ENCODE data around the gene ALS2CL. TPM values are rescaled to one million over a fixed set of nuclear protein-coding genes. Genes with fewer than 3 reads are reported as not detected.

ALS2CL gene
- total RNA-seq, 1 experiment from 2014 or later: 67.5 TPM

- H3K27me3 ChIP-seq (ENCODE audit: insufficient read depth, low read depth): no peaks in the 10 kb centered on the region
- H4K20me1 ChIP-seq (ENCODE audit: insufficient read depth): no peaks in the 10 kb centered on the region
- no peaks in the 10 kb centered on the region for H3K36me3 ChIP-seq (ENCODE audit: low read depth)
- no peak overlapping the region for H3K4me3 ChIP-seq
- CTCF ChIA-PET: interaction anchor here (0.6 kb wide), 1 partner anchor 249 kb away, joined by 3 read pairs; no protein-coding TSS in a partner anchor
- TF ChIP-seq EZH2 (IDR thresholded peaks at IDR 0.05; ENCODE audit: low read depth) (no peak), CTCF (conservative IDR thresholded peaks at IDR 0.05) (no peak)
- no peaks in the 10 kb centered on the region for H3K79me2 ChIP-seq (ENCODE audit: low read depth)
- H3F3A ChIP-seq (ENCODE audit: insufficient read depth, low read depth): no peaks in the 10 kb centered on the region
- no peaks in the 10 kb centered on the region for H3K4me1 ChIP-seq (replicated peaks; ENCODE audit: insufficient read depth)
- H3K9me3 ChIP-seq (ENCODE audit: insufficient read depth, low read depth): no peaks in the 10 kb centered on the region
- DNase-seq: no peak
- no TSS peak for BruUV-seq (replicated peaks)
- POLR2A ChIA-PET (ENCODE audit: unreplicated experiment): no interaction called here
- H2AFZ ChIP-seq: no peak overlapping the region
- H3K9me2 ChIP-seq (ENCODE audit: insufficient read depth): no peaks in the 10 kb centered on the region
- intact Hi-C loops (cut with micrococcal nuclease; ENCODE audit: unreplicated experiment): no loop called here
- H3K4me2 ChIP-seq: no peak overlapping the region
- no peak overlapping the region for H3K27ac ChIP-seq
These were observed 43.9 kb upstream of the ALS2CL start for GRCh38 chr3:46737329-46737731.

DNA sequence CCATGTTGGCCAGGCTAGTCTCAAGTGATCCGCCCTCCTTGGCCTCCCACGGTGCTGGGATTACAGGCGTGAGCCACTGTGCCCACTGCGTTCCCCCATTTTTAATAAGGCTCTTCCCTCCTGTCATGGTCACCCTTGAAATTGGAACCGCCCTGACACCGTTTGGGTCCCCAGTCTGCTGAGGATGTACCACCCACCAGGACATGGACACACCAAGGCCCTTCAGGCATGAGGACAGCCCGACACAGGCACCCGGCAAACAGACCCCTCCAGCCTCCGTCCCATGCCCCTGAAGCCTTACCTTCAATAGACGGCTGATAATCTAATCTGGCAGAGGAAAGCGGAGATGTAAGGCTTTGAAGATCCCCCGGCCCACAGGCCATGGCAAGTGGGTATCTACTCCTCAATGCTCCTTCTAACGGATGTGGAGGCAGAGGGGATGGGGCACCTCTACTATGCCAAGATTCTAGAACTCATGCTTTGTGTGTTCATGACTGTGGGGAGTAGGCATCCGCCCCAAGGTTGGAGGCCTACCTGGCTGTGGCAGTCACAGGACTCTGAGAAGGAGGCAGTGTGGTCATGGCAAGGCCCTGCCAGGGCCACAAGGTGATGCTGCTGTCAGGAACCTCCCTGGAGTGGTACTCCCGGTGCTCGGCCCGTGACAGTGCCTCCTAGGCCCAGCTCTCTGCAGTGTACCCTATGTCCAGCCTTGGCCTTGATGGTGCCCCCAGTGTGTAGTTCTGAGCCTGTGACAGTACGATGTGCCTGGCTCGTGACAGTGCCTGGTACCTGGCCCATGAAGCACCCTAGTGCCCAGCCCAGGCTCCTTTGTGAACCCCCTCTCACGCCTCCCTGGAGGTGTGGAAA is 42.8 kb upstream of the ALS2CL start:
- POLR2A ChIA-PET (ENCODE audit: unreplicated experiment): no interaction called here
- CTCF ChIA-PET: interaction anchor here (0.7 kb wide), 1 partner anchor 30 kb away, joined by 9 read pairs; no protein-coding TSS in a partner anchor
- H3K4me1 ChIP-seq (replicated peaks; ENCODE audit: insufficient read depth): no peaks in the 10 kb centered on the region
- no peaks in the 10 kb centered on the region for H3K9me2 ChIP-seq (ENCODE audit: insufficient read depth)
- no peaks in the 10 kb centered on the region for H3K9me3 ChIP-seq (ENCODE audit: insufficient read depth, low read depth)
- H3K36me3 ChIP-seq (ENCODE audit: low read depth): no peaks in the 10 kb centered on the region
- H2AFZ ChIP-seq: no peak overlapping the region
- no peaks in the 10 kb centered on the region for H3F3A ChIP-seq (ENCODE audit: insufficient read depth, low read depth)
- no peaks in the 10 kb centered on the region for H4K20me1 ChIP-seq (ENCODE audit: insufficient read depth)
- H3K4me3 ChIP-seq: no peak overlapping the region
- TF ChIP-seq EZH2 (IDR thresholded peaks at IDR 0.05; ENCODE audit: low read depth) (no peak), CTCF (conservative IDR thresholded peaks at IDR 0.05) (no peak)
- intact Hi-C loops (cut with micrococcal nuclease; ENCODE audit: unreplicated experiment): no loop called here
- H3K4me2 ChIP-seq: no peak overlapping the region
- H3K27ac ChIP-seq: no peak overlapping the region
- H3K79me2 ChIP-seq (ENCODE audit: low read depth): no peaks in the 10 kb centered on the region
- no peaks in the 10 kb centered on the region for H3K27me3 ChIP-seq (ENCODE audit: insufficient read depth, low read depth)
- no peak for DNase-seq
- BruUV-seq (replicated peaks): no TSS peak

DNA sequence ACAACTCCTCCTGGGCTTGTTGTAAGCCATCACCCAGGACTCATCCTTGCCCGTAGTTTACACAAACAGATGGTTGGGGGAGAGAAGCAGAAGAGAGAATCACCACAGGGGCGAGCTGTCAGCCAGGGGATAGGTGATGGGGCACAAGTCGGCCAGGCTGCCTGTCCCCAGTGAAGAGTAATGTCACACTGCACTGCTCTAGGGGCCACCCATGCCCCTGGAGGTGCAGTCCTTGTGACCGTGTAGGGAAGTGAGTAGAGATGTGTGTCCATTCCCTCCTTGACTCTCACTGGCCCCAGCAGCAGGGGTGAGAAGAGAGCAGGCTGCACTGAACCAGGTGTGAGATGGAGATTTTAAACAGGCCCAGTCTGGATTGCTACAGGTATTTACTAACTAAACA is 41.3 kb upstream of the ALS2CL start:
- H3K4me3 ChIP-seq: no peak overlapping the region
- no peaks in the 10 kb centered on the region for H4K20me1 ChIP-seq (ENCODE audit: insufficient read depth)
- no peaks in the 10 kb centered on the region for H3K9me2 ChIP-seq (ENCODE audit: insufficient read depth)
- no peak overlapping the region for H3K4me2 ChIP-seq
- intact Hi-C loops (cut with micrococcal nuclease; ENCODE audit: unreplicated experiment): no loop called here
- TF ChIP-seq EZH2 (IDR thresholded peaks at IDR 0.05; ENCODE audit: low read depth): no peak
- H2AFZ ChIP-seq: no peak overlapping the region
- no peaks in the 10 kb centered on the region for H3K79me2 ChIP-seq (ENCODE audit: low read depth)
- BruUV-seq (replicated peaks): no TSS peak
- no peaks in the 10 kb centered on the region for H3K4me1 ChIP-seq (replicated peaks; ENCODE audit: insufficient read depth)
- no peak for DNase-seq
- H3K27me3 ChIP-seq (ENCODE audit: insufficient read depth, low read depth): no peaks in the 10 kb centered on the region
- H3K36me3 ChIP-seq (ENCODE audit: low read depth): no peaks in the 10 kb centered on the region
- H3K27ac ChIP-seq: no peak overlapping the region
- H3F3A ChIP-seq (ENCODE audit: insufficient read depth, low read depth): no peaks in the 10 kb centered on the region
- H3K9me3 ChIP-seq (ENCODE audit: insufficient read depth, low read depth): no peaks in the 10 kb centered on the region
- ChIA-PET CTCF (no interaction called here), POLR2A (ENCODE audit: unreplicated experiment) (no interaction called here)

Data from PC-9 (cell line).